ENCODE data around the gene CACNA2D3. TPM values are rescaled to one million over a fixed set of nuclear protein-coding genes. Genes with fewer than 3 reads are reported as not detected.

The CACNA2D3 gene
- total RNA-seq, 1 experiment from 2014 or later, result not detected

- ChIA-PET POLR2A (no interaction called here), CTCF (no interaction called here)
- Mint-ChIP-seq H3K27me3 (ENCODE audit: insufficient read depth, unreplicated experiment) (peaks cover 27% of the 10 kb centered on the region), H3K4me3 (ENCODE audit: unreplicated experiment) (no peak overlapping the region), H3K9me3 (ENCODE audit: unreplicated experiment) (no peaks in the 10 kb centered on the region), H3K4me1 (ENCODE audit: low read depth, unreplicated experiment) (peaks cover 6% of the 10 kb centered on the region), H3K27ac (ENCODE audit: unreplicated experiment) (no peak overlapping the region), H3K36me3 (ENCODE audit: insufficient read depth, unreplicated experiment) (peaks cover 6% of the 10 kb centered on the region)
- intact Hi-C loops (cut with micrococcal nuclease; ENCODE audit: unreplicated experiment), result no loop called here
- Histone ChIP-seq H3K4me1 (peaks cover 3% of the 10 kb centered on the region; the same call in 1 of the 2 replicates), H3K27me3 (replicated peaks; ENCODE audit: control insufficient read depth, insufficient read depth, low read length) (peaks cover 4% of the 10 kb centered on the region; the same call in 1 of the 2 replicates), H3K4me3 (ENCODE audit: low read depth, low read length) (no peak overlapping the region), H3K36me3 (ENCODE audit: control insufficient read depth, insufficient read depth, low read length) (no peaks in the 10 kb centered on the region), H3K9me3 (no peaks in the 10 kb centered on the region)
- BruUV-seq (replicated peaks), result no TSS peak
- DNase-seq, result no peak
- no peak for TF ChIP-seq CTCF (IDR thresholded peaks at IDR 0.05; ENCODE audit: insufficient read depth in 1 of 2, low read depth in 1 of 2, low read length in 1 of 2, severe bottlenecking in 1 of 2, unreplicated experiment in 1 of 2)
Measured at GRCh38 chr3:54127499-54128056, 5.2 kb downstream of the CACNA2D3 start.

- no peaks in the 10 kb centered on the region for H3K9me3 Mint-ChIP-seq (ENCODE audit: unreplicated experiment)
- no TSS peak for BruUV-seq (replicated peaks)
Measured at GRCh38 chr3:54131026-54131605, 8.8 kb downstream of the CACNA2D3 start.

GRCh38 chr3:54131890-54132289 lies 9.5 kb downstream of the CACNA2D3 start:
- Mint-ChIP-seq H3K27me3 (ENCODE audit: insufficient read depth, unreplicated experiment) (peaks cover 18% of the 10 kb centered on the region), H3K9me3 (ENCODE audit: unreplicated experiment) (no peaks in the 10 kb centered on the region), H3K36me3 (ENCODE audit: insufficient read depth, unreplicated experiment) (peaks cover 6% of the 10 kb centered on the region), H3K4me1 (ENCODE audit: low read depth, unreplicated experiment) (no peaks in the 10 kb centered on the region), H3K27ac (ENCODE audit: unreplicated experiment) (no peak overlapping the region), H3K4me3 (ENCODE audit: unreplicated experiment) (no peak overlapping the region)
- peaks cover 3% of the 10 kb centered on the region for H3K27me3 ChIP-seq (replicated peaks; ENCODE audit: control insufficient read depth, insufficient read depth, low read length)
- no peak for DNase-seq
- no peak overlapping the region for H3K4me3 ChIP-seq (ENCODE audit: low read depth, low read length)
- ChIA-PET POLR2A (no interaction called here), CTCF (interaction anchor here (0.5 kb wide), 1 partner anchor 570 kb away, joined by 3 read pairs; no protein-coding TSS in a partner anchor)
- no peaks in the 10 kb centered on the region for H3K36me3 ChIP-seq (ENCODE audit: control insufficient read depth, insufficient read depth, low read length)
- no peak for TF ChIP-seq CTCF (IDR thresholded peaks at IDR 0.05; ENCODE audit: insufficient read depth in 1 of 2, low read depth in 1 of 2, low read length in 1 of 2, severe bottlenecking in 1 of 2, unreplicated experiment in 1 of 2)
- no peaks in the 10 kb centered on the region for H3K4me1 ChIP-seq
- intact Hi-C loops (cut with micrococcal nuclease; ENCODE audit: unreplicated experiment), result no loop called here
- no TSS peak for BruUV-seq (replicated peaks)
- H3K9me3 ChIP-seq, result no peaks in the 10 kb centered on the region

More at GRCh38 chr3:54131026-54131605, 8.8 kb downstream of the CACNA2D3 start:
- Mint-ChIP-seq H3K27ac (ENCODE audit: unreplicated experiment) (no peak overlapping the region), H3K27me3 (ENCODE audit: insufficient read depth, unreplicated experiment) (peaks cover 12% of the 10 kb centered on the region), H3K4me1 (ENCODE audit: low read depth, unreplicated experiment) (no peaks in the 10 kb centered on the region), H3K36me3 (ENCODE audit: insufficient read depth, unreplicated experiment) (peaks cover 6% of the 10 kb centered on the region), H3K4me3 (ENCODE audit: unreplicated experiment) (no peak overlapping the region)
- no peak for TF ChIP-seq CTCF (IDR thresholded peaks at IDR 0.05; ENCODE audit: insufficient read depth in 1 of 2, low read depth in 1 of 2, low read length in 1 of 2, severe bottlenecking in 1 of 2, unreplicated experiment in 1 of 2)
- H3K4me1 ChIP-seq, result no peaks in the 10 kb centered on the region
- H3K4me3 ChIP-seq (ENCODE audit: low read depth, low read length), result no peak overlapping the region
- ChIA-PET CTCF (no interaction called here), POLR2A (no interaction called here)
- no peaks in the 10 kb centered on the region for H3K9me3 ChIP-seq
- intact Hi-C loops (cut with micrococcal nuclease; ENCODE audit: unreplicated experiment), result no loop called here
- no peaks in the 10 kb centered on the region for H3K36me3 ChIP-seq (ENCODE audit: control insufficient read depth, insufficient read depth, low read length)
- no peak for DNase-seq
- H3K27me3 ChIP-seq (replicated peaks; ENCODE audit: control insufficient read depth, insufficient read depth, low read length), result no peaks in the 10 kb centered on the region; the same call in 1 of the 2 replicates

Data from Caco-2 (cell line).